HEK293 (cell line): ENCODE data around the gene PELI3.
A peak's percentile ranks its signal among the peaks of the same experiment; 100 is the strongest.

Experiments
- KLF16 ChIP-seq: fragments of 450-650 bp; formaldehyde crosslinking; IDR thresholded peaks from 2 replicates; pipeline ENCODE4 v1.5.1; 2017; ENCODE audit warnings: missing biosample characterization, missing genetic modification characterization
- SP3 ChIP-seq: fragments of 450-650 bp; formaldehyde crosslinking; IDR thresholded peaks from 2 replicates; pipeline ENCODE4 v1.5.1; 2016; ENCODE audit warnings: missing biosample characterization, missing genetic modification characterization
- SP7 ChIP-seq: fragments of 450-650 bp; formaldehyde crosslinking; IDR thresholded peaks from 2 replicates; pipeline ENCODE4 v1.5.1; 2016; ENCODE audit warnings: missing biosample characterization, missing genetic modification characterization
- WT1 ChIP-seq: fragments of 450-650 bp; formaldehyde crosslinking; IDR thresholded peaks from 2 replicates; pipeline ENCODE4 v1.5.1; 2016; ENCODE audit warnings: missing biosample characterization, missing genetic modification characterization
- ZBTB1 ChIP-seq: fragments of 450-650 bp; formaldehyde crosslinking; IDR thresholded peaks from 2 replicates; pipeline ENCODE4 v1.5.1; 2016; ENCODE audit warnings: missing biosample characterization, missing genetic modification characterization
- ZBTB20 ChIP-seq: fragments of 450-650 bp; formaldehyde crosslinking; IDR thresholded peaks from 2 replicates; pipeline ENCODE4 v1.5.1; 2016; ENCODE audit warnings: missing biosample characterization, missing genetic modification characterization
- ZFHX2 ChIP-seq: fragments of 450-650 bp; formaldehyde crosslinking; conservative IDR thresholded peaks from 2 replicates; pipeline ENCODE4 v1.5.1; 2016; ENCODE audit warnings: missing biosample characterization, missing genetic modification characterization
- ZFP3 ChIP-seq: fragments of 450-650 bp; formaldehyde crosslinking; IDR thresholded peaks from 2 replicates; pipeline ENCODE4 v1.5.1; 2016; ENCODE audit warnings: low read depth, missing biosample characterization, missing genetic modification characterization
- ZIC2 ChIP-seq: fragments of 450-650 bp; formaldehyde crosslinking; IDR thresholded peaks from 2 replicates; pipeline ENCODE4 v1.5.1; 2016; ENCODE audit warnings: missing biosample characterization, missing genetic modification characterization
- ZNF10 ChIP-seq: fragments of 450-650 bp; formaldehyde crosslinking; IDR thresholded peaks from 2 replicates; pipeline ENCODE4 v1.5.1; 2017; ENCODE audit warnings: missing biosample characterization, missing genetic modification characterization
- ZNF133 ChIP-seq: fragments of 450-650 bp; formaldehyde crosslinking; IDR thresholded peaks from 2 replicates; pipeline ENCODE4 v1.5.1; 2016; ENCODE audit warnings: missing biosample characterization, missing genetic modification characterization
- ZNF157 ChIP-seq: fragments of 450-650 bp; formaldehyde crosslinking; IDR thresholded peaks from 2 replicates; pipeline ENCODE4 v1.5.1; 2016; ENCODE audit warnings: missing biosample characterization, missing genetic modification characterization
- ZNF211 ChIP-seq: fragments of 450-650 bp; formaldehyde crosslinking; IDR thresholded peaks from 2 replicates; pipeline ENCODE4 v1.5.1; 2016; ENCODE audit warnings: low read depth, missing biosample characterization, missing genetic modification characterization
- ZNF266 ChIP-seq: fragments of 450-650 bp; formaldehyde crosslinking; IDR thresholded peaks from 2 replicates; pipeline ENCODE4 v1.5.1; 2016; ENCODE audit warnings: missing biosample characterization, missing genetic modification characterization, low read depth
- ZNF350 ChIP-seq: fragments of 450-650 bp; formaldehyde crosslinking; IDR thresholded peaks from 2 replicates; pipeline ENCODE4 v1.5.0; 2017; ENCODE audit warnings: missing biosample characterization, mild to moderate bottlenecking, missing genetic modification characterization
- ZNF37A ChIP-seq: fragments of 450-650 bp; IDR thresholded peaks from 2 replicates; pipeline ENCODE4 v1.5.1; 2018; ENCODE audit warnings: missing biosample characterization, missing genetic modification characterization
- ZNF529 ChIP-seq: fragments of 450-650 bp; formaldehyde crosslinking; IDR thresholded peaks from 2 replicates; pipeline ENCODE4 v1.5.1; 2017; ENCODE audit warnings: missing genetic modification characterization, missing biosample characterization; ENCODE audit not compliant: insufficient replicate concordance
- ZNF677 ChIP-seq: fragments of 450-650 bp; IDR thresholded peaks from 2 replicates; pipeline ENCODE4 v1.5.0; 2018; ENCODE audit warnings: missing biosample characterization, mild to moderate bottlenecking, missing genetic modification characterization, moderate library complexity
- ZNF785 ChIP-seq: fragments of 450-650 bp; formaldehyde crosslinking; IDR thresholded peaks from 2 replicates; pipeline ENCODE4 v1.5.1; 2016; ENCODE audit warnings: missing biosample characterization, missing genetic modification characterization
- ZSCAN30 ChIP-seq: fragments of 450-650 bp; IDR thresholded peaks from 2 replicates; pipeline ENCODE4 v1.5.1; 2018; ENCODE audit warnings: missing biosample characterization, mild to moderate bottlenecking, missing genetic modification characterization, moderate library complexity
- TF ChIP-seq, protein P1 (sequence below): fragments of 450-650 bp; formaldehyde crosslinking; IDR thresholded peaks from 2 replicates; pipeline ENCODE4 v1.5.1; 2017; ENCODE audit warnings: missing biosample characterization, missing genetic modification characterization
- TF ChIP-seq, protein P2 (sequence below): fragments of 450-650 bp; formaldehyde crosslinking; IDR thresholded peaks from 2 replicates; pipeline ENCODE4 v1.5.1; 2016; ENCODE audit warnings: missing biosample characterization, missing genetic modification characterization
- TF ChIP-seq, protein P3 (sequence below): fragments of 450-650 bp; formaldehyde crosslinking; IDR thresholded peaks from 2 replicates; pipeline ENCODE4 v1.5.1; 2016; ENCODE audit warnings: missing biosample characterization, missing genetic modification characterization, borderline replicate concordance
- TF ChIP-seq, protein P4 (sequence below): fragments of 450-650 bp; formaldehyde crosslinking; IDR thresholded peaks from 2 replicates; pipeline ENCODE4 v1.5.1; 2016; ENCODE audit warnings: missing biosample characterization, missing genetic modification characterization
- TF ChIP-seq, protein P5 (sequence below): fragments of 450-650 bp; formaldehyde crosslinking; IDR thresholded peaks from 2 replicates; pipeline ENCODE4 v1.5.1; 2017; ENCODE audit warnings: missing biosample characterization, missing genetic modification characterization
- TF ChIP-seq, protein P6 (sequence below): sonication (generic); formaldehyde crosslinking; IDR thresholded peaks from 2 replicates; pipeline ENCODE4 v1.8.1; 2022; ENCODE audit warnings: mild to moderate bottlenecking, moderate library complexity, missing genetic modification reagents
- TF ChIP-seq, protein P7 (sequence below): fragments of 450-650 bp; formaldehyde crosslinking; IDR thresholded peaks from 2 replicates; pipeline ENCODE4 v1.5.1; 2016; ENCODE audit warnings: missing biosample characterization, missing genetic modification characterization

PELI3 gene

DNA sequence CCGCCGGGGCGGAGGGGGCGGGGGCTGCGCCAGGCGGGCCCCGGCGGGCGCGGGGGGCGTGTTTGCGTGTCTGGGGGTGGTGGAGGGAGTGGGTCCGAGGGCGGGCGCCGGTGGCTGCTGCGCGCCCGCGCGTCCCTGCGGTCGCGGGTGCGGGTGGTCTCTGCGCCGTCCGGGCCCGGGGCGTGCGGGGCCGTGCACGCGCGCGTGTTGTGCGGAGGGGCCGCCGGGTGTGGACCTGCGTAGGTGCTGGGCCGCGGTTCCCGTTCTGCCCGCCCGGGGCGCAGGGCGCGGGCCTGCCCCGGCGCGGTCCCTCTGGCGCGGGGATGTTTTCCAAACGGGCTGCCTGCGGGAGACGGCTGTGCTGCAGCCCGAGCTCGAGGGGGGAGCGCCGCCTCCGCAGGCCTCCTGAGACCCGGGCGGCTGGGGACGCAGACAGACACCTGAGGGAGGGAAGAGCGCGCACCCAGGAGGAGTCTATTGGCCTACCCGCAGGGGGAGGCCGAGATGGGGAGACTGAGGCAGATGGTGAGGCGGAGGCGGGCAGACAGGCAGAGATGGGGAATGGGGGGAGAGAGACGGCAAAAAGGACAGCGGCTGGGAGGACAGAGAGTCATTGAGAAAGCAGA, 442 bp downstream of the PELI3 start (continued):
- TF ChIP-seq, protein P1, sequence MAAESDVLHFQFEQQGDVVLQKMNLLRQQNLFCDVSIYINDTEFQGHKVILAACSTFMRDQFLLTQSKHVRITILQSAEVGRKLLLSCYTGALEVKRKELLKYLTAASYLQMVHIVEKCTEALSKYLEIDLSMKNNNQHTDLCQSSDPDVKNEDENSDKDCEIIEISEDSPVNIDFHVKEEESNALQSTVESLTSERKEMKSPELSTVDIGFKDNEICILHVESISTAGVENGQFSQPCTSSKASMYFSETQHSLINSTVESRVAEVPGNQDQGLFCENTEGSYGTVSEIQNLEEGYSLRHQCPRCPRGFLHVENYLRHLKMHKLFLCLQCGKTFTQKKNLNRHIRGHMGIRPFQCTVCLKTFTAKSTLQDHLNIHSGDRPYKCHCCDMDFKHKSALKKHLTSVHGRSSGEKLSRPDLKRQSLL = no peak
- TF ChIP-seq KLF16 (tag by site-specific recombination) = no peak
- TF ChIP-seq ZNF157 (tag by site-specific recombination) = no peak
- TF ChIP-seq, protein P2, sequence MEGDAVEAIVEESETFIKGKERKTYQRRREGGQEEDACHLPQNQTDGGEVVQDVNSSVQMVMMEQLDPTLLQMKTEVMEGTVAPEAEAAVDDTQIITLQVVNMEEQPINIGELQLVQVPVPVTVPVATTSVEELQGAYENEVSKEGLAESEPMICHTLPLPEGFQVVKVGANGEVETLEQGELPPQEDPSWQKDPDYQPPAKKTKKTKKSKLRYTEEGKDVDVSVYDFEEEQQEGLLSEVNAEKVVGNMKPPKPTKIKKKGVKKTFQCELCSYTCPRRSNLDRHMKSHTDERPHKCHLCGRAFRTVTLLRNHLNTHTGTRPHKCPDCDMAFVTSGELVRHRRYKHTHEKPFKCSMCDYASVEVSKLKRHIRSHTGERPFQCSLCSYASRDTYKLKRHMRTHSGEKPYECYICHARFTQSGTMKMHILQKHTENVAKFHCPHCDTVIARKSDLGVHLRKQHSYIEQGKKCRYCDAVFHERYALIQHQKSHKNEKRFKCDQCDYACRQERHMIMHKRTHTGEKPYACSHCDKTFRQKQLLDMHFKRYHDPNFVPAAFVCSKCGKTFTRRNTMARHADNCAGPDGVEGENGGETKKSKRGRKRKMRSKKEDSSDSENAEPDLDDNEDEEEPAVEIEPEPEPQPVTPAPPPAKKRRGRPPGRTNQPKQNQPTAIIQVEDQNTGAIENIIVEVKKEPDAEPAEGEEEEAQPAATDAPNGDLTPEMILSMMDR (tag by site-specific recombination) = peak; percentile 44; the same call in 1 of the 2 replicates
- no peak for TF ChIP-seq ZFP3
- TF ChIP-seq ZBTB1 (tag by site-specific recombination) = no peak
- TF ChIP-seq, protein P3, sequence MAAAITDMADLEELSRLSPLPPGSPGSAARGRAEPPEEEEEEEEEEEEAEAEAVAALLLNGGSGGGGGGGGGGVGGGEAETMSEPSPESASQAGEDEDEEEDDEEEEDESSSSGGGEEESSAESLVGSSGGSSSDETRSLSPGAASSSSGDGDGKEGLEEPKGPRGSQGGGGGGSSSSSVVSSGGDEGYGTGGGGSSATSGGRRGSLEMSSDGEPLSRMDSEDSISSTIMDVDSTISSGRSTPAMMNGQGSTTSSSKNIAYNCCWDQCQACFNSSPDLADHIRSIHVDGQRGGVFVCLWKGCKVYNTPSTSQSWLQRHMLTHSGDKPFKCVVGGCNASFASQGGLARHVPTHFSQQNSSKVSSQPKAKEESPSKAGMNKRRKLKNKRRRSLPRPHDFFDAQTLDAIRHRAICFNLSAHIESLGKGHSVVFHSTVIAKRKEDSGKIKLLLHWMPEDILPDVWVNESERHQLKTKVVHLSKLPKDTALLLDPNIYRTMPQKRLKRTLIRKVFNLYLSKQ = no peak
- peak; percentile 38 for TF ChIP-seq ZFHX2 (tag by site-specific recombination)
- TF ChIP-seq ZNF785 (tag by site-specific recombination) = no peak
- no peak for TF ChIP-seq ZNF37A (tag by site-specific recombination)
- no peak for TF ChIP-seq ZNF211 (tag by site-specific recombination)
- TF ChIP-seq, protein P4, sequence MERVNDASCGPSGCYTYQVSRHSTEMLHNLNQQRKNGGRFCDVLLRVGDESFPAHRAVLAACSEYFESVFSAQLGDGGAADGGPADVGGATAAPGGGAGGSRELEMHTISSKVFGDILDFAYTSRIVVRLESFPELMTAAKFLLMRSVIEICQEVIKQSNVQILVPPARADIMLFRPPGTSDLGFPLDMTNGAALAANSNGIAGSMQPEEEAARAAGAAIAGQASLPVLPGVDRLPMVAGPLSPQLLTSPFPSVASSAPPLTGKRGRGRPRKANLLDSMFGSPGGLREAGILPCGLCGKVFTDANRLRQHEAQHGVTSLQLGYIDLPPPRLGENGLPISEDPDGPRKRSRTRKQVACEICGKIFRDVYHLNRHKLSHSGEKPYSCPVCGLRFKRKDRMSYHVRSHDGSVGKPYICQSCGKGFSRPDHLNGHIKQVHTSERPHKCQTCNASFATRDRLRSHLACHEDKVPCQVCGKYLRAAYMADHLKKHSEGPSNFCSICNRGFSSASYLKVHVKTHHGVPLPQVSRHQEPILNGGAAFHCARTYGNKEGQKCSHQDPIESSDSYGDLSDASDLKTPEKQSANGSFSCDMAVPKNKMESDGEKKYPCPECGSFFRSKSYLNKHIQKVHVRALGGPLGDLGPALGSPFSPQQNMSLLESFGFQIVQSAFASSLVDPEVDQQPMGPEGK (tag by site-specific recombination) = 0 out of 2 replicates have a peak, but pooled peaks have one; percentile 20
- TF ChIP-seq ZNF529 (tag by site-specific recombination) = no peak
- peak; percentile 58; the same call in 1 of the 2 replicates for TF ChIP-seq ZBTB20 (tag by site-specific recombination)
- TF ChIP-seq, protein P5, sequence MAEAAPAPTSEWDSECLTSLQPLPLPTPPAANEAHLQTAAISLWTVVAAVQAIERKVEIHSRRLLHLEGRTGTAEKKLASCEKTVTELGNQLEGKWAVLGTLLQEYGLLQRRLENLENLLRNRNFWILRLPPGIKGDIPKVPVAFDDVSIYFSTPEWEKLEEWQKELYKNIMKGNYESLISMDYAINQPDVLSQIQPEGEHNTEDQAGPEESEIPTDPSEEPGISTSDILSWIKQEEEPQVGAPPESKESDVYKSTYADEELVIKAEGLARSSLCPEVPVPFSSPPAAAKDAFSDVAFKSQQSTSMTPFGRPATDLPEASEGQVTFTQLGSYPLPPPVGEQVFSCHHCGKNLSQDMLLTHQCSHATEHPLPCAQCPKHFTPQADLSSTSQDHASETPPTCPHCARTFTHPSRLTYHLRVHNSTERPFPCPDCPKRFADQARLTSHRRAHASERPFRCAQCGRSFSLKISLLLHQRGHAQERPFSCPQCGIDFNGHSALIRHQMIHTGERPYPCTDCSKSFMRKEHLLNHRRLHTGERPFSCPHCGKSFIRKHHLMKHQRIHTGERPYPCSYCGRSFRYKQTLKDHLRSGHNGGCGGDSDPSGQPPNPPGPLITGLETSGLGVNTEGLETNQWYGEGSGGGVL = no peak
- TF ChIP-seq, protein P6, sequence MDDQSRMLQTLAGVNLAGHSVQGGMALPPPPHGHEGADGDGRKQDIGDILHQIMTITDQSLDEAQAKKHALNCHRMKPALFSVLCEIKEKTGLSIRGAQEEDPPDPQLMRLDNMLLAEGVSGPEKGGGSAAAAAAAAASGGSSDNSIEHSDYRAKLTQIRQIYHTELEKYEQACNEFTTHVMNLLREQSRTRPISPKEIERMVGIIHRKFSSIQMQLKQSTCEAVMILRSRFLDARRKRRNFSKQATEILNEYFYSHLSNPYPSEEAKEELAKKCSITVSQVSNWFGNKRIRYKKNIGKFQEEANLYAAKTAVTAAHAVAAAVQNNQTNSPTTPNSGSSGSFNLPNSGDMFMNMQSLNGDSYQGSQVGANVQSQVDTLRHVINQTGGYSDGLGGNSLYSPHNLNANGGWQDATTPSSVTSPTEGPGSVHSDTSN = peak; percentile 45; the same call in 1 of the 2 replicates
- no peak for TF ChIP-seq ZSCAN30 (tag by site-specific recombination)
- no peak for TF ChIP-seq WT1
- no peak for TF ChIP-seq ZNF133 (tag by site-specific recombination)
- TF ChIP-seq ZNF677 (tag by site-specific recombination) = no peak
- TF ChIP-seq SP3 (tag by site-specific recombination) = no peak
- TF ChIP-seq ZNF350 = no peak
- 0 out of 2 replicates have a peak, but pooled peaks have one; percentile 18 for TF ChIP-seq ZIC2
- no peak for TF ChIP-seq SP7 (tag by site-specific recombination)
- no peak for TF ChIP-seq ZNF10 (tag by site-specific recombination)
- no peak for TF ChIP-seq ZNF266 (tag by site-specific recombination)
- TF ChIP-seq, protein P7, sequence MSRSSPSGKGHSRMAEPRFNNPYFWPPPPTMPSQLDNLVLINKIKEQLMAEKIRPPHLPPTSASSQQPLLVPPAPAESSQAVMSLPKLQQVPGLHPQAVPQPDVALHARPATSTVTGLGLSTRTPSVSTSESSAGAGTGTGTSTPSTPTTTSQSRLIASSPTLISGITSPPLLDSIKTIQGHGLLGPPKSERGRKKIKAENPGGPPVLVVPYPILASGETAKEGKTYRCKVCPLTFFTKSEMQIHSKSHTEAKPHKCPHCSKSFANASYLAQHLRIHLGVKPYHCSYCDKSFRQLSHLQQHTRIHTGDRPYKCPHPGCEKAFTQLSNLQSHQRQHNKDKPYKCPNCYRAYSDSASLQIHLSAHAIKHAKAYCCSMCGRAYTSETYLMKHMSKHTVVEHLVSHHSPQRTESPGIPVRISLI (tag by site-specific recombination) = no peak
